Right atrium auricular region (tissue), 2 donors: ENCODE results near the gene TAOK2. TPM values are rescaled to one million over a fixed set of nuclear protein-coding genes. Genes with fewer than 3 reads are reported as not detected.

ENCODE experiments used
- DNase-seq: peaks from one replicate; pipeline ENCODE4 v3.0.0-alpha.2; 2019; ENCODE audit warnings: low spot score
- H3K27ac ChIP-seq, 2 donors: fragments of 200-600 bp; sonication (generic); 1 replicate in 1 of 2; 2 replicates in 1 of 2; pipeline ENCODE4 v1.5.1; 2016 to 2019
- H3K27me3 ChIP-seq, 2 donors: fragments of 200-600 bp; sonication (generic); one replicate each; pipeline versions ENCODE4 v1.5.1 to v1.6.0; 2017 to 2019
- H3K36me3 ChIP-seq: fragments of 200-600 bp; sonication (generic); one replicate; pipeline ENCODE4 v1.5.1; 2016
- H3K4me1 ChIP-seq, 2 donors: fragments of 200-600 bp; sonication (generic); one replicate each; pipeline versions ENCODE4 v1.5.1 to v1.6.0; 2017 to 2019
- H3K4me3 ChIP-seq, 2 donors: fragments of 200-600 bp; sonication (generic); 1 replicate in 1 of 2; 2 replicates in 1 of 2; pipeline ENCODE4 v1.5.1; 2017 to 2019; ENCODE audit warnings: mild to moderate bottlenecking in 1 of 2, moderate library complexity in 1 of 2
- H3K9me3 ChIP-seq, 2 donors: fragments of 200-600 bp; sonication (generic); one replicate each; pipeline ENCODE4 v1.5.1; 2019
- total RNA-seq, 2 donors: library from RNA; depleted of rRNA; stranded (reverse); fragments of >200 nt; gene quantifications; one replicate each; pipeline ENCODE4 v1.1.0, GENCODE V29; 2016
- TF ChIP-seq, protein P1 (sequence below), 2 donors: fragments of 200-600 bp; sonication (generic); IDR thresholded peaks; one replicate each; pipeline ENCODE4 v1.5.1; 2019; ENCODE audit warnings: antibody characterized with exemption in 2 of 2

Gene TAOK2
- total RNA-seq, 2 donors from 2014 or later = 29.1 to 36.7 TPM

DNA sequence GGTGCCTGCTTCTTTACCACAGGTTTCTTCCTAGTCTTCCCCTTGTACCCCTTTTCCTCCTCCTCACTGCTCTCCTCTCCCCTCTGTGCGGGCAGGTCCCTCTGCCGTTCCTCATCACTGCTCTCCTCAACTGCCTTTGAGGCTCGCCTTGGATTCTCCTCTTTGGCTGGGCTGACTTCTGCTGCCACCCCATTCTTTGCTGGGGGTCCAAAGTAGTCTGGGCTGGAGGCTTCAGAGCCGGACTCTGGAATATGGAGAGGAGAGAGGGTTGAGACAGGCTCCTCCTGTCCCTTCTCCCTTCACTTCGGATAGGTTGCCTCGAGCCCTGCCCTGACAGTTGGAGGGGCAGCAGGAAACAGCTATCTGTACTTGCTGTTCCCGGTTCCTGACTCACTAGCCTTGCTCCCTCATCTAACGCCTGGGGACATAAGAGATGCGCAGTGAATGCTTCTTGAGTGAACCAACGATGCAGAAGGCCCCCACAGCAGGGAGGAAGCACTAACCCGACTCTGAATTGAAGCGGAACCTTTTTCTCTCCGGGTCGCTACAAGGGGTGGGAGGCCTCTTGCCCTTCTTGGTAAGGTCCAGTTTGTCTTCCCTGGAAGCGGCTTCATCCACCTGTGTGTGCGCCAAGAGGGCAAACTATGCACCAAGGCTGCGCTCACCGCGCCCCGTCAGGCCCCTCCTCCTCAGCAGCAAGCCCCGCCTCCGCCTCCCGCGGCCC, 21.1 kb downstream of the TAOK2 start:
- Histone ChIP-seq H3K9me3 (no peaks in the 10 kb centered on the region), H3K27me3 (no peaks in the 10 kb centered on the region), H3K27ac (peak overlapping the region; percentile 91 to 93), H3K4me1 (peaks cover 0 to 24% of the 10 kb centered on the region in 2 donors), H3K4me3 (peak overlapping the region; percentile 58 to 76), H3K36me3 (peaks cover 31% of the 10 kb centered on the region)
- DNase-seq = no peak
- TF ChIP-seq, protein P1, sequence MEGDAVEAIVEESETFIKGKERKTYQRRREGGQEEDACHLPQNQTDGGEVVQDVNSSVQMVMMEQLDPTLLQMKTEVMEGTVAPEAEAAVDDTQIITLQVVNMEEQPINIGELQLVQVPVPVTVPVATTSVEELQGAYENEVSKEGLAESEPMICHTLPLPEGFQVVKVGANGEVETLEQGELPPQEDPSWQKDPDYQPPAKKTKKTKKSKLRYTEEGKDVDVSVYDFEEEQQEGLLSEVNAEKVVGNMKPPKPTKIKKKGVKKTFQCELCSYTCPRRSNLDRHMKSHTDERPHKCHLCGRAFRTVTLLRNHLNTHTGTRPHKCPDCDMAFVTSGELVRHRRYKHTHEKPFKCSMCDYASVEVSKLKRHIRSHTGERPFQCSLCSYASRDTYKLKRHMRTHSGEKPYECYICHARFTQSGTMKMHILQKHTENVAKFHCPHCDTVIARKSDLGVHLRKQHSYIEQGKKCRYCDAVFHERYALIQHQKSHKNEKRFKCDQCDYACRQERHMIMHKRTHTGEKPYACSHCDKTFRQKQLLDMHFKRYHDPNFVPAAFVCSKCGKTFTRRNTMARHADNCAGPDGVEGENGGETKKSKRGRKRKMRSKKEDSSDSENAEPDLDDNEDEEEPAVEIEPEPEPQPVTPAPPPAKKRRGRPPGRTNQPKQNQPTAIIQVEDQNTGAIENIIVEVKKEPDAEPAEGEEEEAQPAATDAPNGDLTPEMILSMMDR (IDR thresholded peaks at IDR 0.05) = no peak

DNA sequence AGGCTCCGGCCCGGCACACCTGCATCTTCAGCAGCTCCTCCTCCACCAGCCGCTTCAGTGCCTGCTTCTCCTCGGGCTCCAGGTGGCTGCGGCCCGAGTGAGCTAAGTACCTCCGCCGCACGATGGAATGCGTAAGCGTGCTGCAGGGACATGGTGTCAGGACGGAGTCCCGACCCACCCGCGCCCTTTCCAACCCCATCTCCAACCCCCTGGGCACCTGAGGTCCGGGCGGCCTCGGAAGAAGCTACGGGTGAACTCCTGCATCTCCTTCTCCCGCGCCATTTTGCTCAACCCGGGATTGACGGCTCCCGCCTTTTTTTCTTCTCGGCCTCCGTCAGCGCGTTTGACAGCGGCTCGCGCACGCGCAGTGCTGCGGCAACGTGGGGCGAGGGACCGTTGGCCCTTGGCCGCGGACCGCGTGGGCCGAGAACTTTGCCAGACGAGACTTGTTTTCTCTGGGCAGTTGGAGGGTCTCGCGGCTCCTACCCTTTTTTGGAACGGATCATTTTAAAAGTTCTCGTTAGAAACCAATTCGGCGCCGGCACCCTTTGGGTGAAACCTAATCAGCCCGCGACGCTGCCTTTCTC, 21.7 kb downstream of the TAOK2 start, which contains the start of gene HIRIP3:
Gene HIRIP3 (minus strand): TSS at position 294 of the 587 bp plus-strand sequence. CDS start 12 bp downstream, at position 282.
- peaks cover 0 to 24% of the 10 kb centered on the region in 2 donors for H3K4me1 ChIP-seq
- TF ChIP-seq, protein P1 (IDR thresholded peaks at IDR 0.05) = no peak
- no peaks in the 10 kb centered on the region for H3K9me3 ChIP-seq
- H3K27ac ChIP-seq = peak within 1 kb of the TSS; percentile 91 to 93
- DNase-seq = peak; percentile 84
- peak within 1 kb of the TSS; percentile 58 to 76 for H3K4me3 ChIP-seq
- H3K36me3 ChIP-seq = peaks cover 30% of the 10 kb centered on the region
- H3K27me3 ChIP-seq = no peaks in the 10 kb centered on the region

DNA sequence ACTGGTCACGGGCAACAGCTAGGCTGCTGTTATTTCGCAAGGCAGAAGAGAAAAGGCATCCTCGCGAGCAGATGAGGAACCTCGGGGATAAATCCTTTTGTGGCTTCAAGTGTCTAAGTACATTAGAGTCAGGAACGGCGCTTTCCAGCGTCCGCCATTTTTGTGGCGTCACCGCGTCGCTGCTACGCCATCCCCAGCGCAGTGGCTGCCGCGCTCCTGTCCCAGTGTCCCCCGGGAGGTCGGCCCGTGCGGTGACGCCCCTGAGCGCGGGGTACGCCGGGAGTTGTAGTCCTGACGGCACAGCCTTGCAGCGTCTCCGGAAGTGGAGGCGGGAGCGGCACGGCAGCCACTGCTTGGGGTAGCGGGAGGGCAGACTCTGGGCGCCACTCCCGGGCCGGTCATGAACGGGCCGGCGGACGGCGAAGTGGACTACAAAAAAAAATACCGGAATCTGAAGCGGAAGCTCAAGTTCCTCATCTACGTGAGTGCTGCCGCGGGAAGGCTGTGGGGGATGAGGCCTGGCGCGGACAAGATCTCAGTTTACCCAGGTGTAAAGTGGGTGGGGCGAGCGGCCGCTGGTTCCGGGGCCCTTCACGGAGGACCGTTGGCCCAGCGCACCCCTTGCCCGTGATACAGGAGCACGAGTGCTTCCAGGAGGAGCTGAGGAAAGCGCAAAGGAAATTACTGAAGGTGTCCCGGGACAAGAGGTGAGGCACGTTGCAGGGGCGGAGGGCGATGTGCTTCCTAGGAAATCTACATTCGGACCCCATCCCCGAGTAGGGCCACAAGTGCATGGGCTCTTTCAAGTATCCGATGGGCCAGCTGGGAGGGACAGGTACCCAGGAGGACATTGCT, 22.5 kb downstream of the TAOK2 start, which contains the start of gene INO80E:
Gene INO80E (plus strand): TSS at position 331 of the 855 bp plus-strand sequence. CDS start 70 bp downstream, at position 401.
- Histone ChIP-seq H3K9me3 (no peaks in the 10 kb centered on the region), H3K27ac (peak within 1 kb of the TSS; percentile 91 to 93), H3K4me1 (peaks cover 0 to 24% of the 10 kb centered on the region in 2 donors), H3K36me3 (peaks cover 23% of the 10 kb centered on the region), H3K4me3 (peak within 1 kb of the TSS; percentile 58 to 76), H3K27me3 (no peaks in the 10 kb centered on the region)
- TF ChIP-seq, protein P1 (IDR thresholded peaks at IDR 0.05) = no peak
- DNase-seq = peak; percentile 98

DNA sequence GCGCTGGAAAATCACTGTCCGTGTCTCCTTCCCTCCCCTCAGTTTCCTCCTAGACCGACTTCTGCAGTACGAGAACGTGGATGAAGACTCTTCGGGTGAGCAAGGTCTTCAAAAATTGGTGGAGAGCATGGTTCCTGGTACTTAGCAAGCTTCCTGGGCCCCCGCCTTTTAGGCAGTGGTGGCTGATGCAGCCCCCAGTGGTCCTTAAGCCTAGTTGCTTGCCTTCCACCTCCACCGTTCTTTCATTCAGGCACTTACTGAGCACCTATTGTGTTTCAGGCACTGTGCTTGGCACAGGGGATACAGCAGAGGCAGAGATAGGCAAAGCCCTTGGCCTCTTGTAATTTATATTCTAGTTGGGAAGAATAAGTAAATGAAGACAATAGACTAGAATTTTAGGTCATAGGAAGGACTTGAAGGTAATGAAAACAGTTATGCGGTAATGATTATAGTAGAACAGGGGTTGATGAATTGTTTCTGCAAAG, 23.1 kb downstream of the TAOK2 start:
- H3K9me3 ChIP-seq = no peaks in the 10 kb centered on the region
- no peak for DNase-seq
- peak overlapping the region in 1 of 2 donors; percentile 93 for H3K27ac ChIP-seq
- TF ChIP-seq, protein P1 (IDR thresholded peaks at IDR 0.05) = no peak
- H3K4me3 ChIP-seq = peak overlapping the region; percentile 58 to 76
- no peaks in the 10 kb centered on the region for H3K27me3 ChIP-seq
- peaks cover 16% of the 10 kb centered on the region for H3K36me3 ChIP-seq
- peaks cover 0 to 24% of the 10 kb centered on the region in 2 donors for H3K4me1 ChIP-seq

DNA sequence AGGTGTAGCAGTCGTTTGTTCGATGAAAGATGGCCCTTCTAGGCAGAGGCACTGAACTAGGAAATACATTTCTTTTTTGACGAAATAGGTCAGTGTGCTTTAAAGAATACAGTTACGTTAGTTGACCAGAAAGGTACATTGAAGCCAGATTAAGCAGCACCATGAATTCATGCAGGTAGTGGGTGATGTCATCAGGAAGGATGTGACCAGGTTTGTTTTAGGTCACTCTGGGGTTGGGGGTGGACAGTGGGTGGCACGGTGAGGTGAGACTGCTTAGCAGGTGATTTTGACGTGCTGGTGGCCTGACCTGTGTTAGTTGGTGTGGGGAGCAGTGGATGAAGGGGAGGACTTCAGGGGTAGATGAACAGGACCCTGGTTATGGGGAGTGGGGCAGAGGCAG, 25.9 kb downstream of the TAOK2 start:
- Histone ChIP-seq H3K36me3 (no peaks in the 10 kb centered on the region), H3K9me3 (no peaks in the 10 kb centered on the region), H3K27me3 (no peaks in the 10 kb centered on the region), H3K4me3 (no peak overlapping the region), H3K27ac (no peak overlapping the region), H3K4me1 (peaks cover 0 to 13% of the 10 kb centered on the region in 2 donors)
- TF ChIP-seq, protein P1 (IDR thresholded peaks at IDR 0.05) = no peak
- DNase-seq = no peak
